Glutamatergic neuron (in vitro differentiated cells): ENCODE measurements around the gene PCNX2. TPM values are rescaled to one million over a fixed set of nuclear protein-coding genes. Genes with fewer than 3 reads are reported as not detected.

Source experiments
- DNase-seq: peaks from one replicate; pipeline ENCODE4 v3.0.0; 2022
- H3K27ac Mint-ChIP-seq: one replicate; pipeline ENCODE4 v1.8.0; 2020; ENCODE audit warnings: mild to moderate bottlenecking, mixed read lengths, inconsistent platforms; ENCODE audit not compliant: unreplicated experiment
- H3K27me3 Mint-ChIP-seq: one replicate; pipeline ENCODE4 v1.8.0; 2020; ENCODE audit warnings: mild to moderate bottlenecking, moderate library complexity, mixed read lengths, inconsistent platforms; ENCODE audit not compliant: unreplicated experiment
- H3K36me3 Mint-ChIP-seq: one replicate; pipeline ENCODE4 v1.8.0; 2020; ENCODE audit warnings: mild to moderate bottlenecking, mixed read lengths, inconsistent platforms; ENCODE audit not compliant: unreplicated experiment
- H3K4me1 Mint-ChIP-seq: one replicate; pipeline ENCODE4 v1.8.0; 2020; ENCODE audit warnings: mild to moderate bottlenecking, low read depth, mixed read lengths, inconsistent platforms; ENCODE audit not compliant: unreplicated experiment
- H3K4me3 Mint-ChIP-seq: one replicate; pipeline ENCODE4 v1.8.0; 2020; ENCODE audit warnings: mild to moderate bottlenecking, mixed read lengths, inconsistent platforms; ENCODE audit not compliant: unreplicated experiment
- H3K9me3 Mint-ChIP-seq: one replicate; pipeline ENCODE4 v1.8.0; 2020; ENCODE audit warnings: mild to moderate bottlenecking, moderate library complexity, mixed read lengths, inconsistent platforms; ENCODE audit not compliant: unreplicated experiment
- CTCF ChIP-seq: fragments of 200-600 bp; sonication (generic); IDR thresholded peaks from one replicate; pipeline ENCODE4 v1.5.0; 2021; ENCODE audit not compliant: partially characterized antibody, unreplicated experiment
- total RNA-seq: library from RNA; stranded (reverse); fragmentation: NEBNext Ultra II Directional; extraction: Animal tissue kit (Norgen Biotek cat#: 25700); gene quantifications from one replicate; pipeline ENCODE4 v1.2.1, GENCODE V29; 2021; ENCODE audit not compliant: unreplicated experiment

PCNX2 gene
- total RNA-seq, 1 donor from 2014 or later, result 44.5 TPM

- peaks cover 20% of the 10 kb centered on the region for H3K36me3 Mint-ChIP-seq
- H3K4me3 Mint-ChIP-seq, result no peak overlapping the region
- H3K27me3 Mint-ChIP-seq, result peaks cover 8% of the 10 kb centered on the region
- H3K27ac Mint-ChIP-seq, result no peak overlapping the region
- DNase-seq, result no peak
- TF ChIP-seq CTCF, result no peak
- H3K9me3 Mint-ChIP-seq, result peaks cover 11% of the 10 kb centered on the region
- peaks cover 4% of the 10 kb centered on the region for H3K4me1 Mint-ChIP-seq
Measured at GRCh38 chr1:232988572-232989040, 306.9 kb downstream of the PCNX2 start.

GRCh38 chr1:232987774-232988140 is 307.8 kb downstream of the PCNX2 start:
- H3K27me3 Mint-ChIP-seq, result peaks cover 8% of the 10 kb centered on the region
- no peak for DNase-seq
- H3K4me1 Mint-ChIP-seq, result peaks cover 4% of the 10 kb centered on the region
- TF ChIP-seq CTCF, result no peak
- H3K9me3 Mint-ChIP-seq, result peaks cover 6% of the 10 kb centered on the region
- no peak overlapping the region for H3K27ac Mint-ChIP-seq
- no peak overlapping the region for H3K4me3 Mint-ChIP-seq
- H3K36me3 Mint-ChIP-seq, result peaks cover 12% of the 10 kb centered on the region

- peaks cover 8% of the 10 kb centered on the region for H3K9me3 Mint-ChIP-seq
Measured at GRCh38 chr1:232987046-232987773, 308.3 kb downstream of the PCNX2 start.

GRCh38 chr1:232986527-232986922 is 309.0 kb downstream of the PCNX2 start:
- no peak for DNase-seq
- H3K4me1 Mint-ChIP-seq, result peaks cover 4% of the 10 kb centered on the region
- H3K27ac Mint-ChIP-seq, result no peak overlapping the region
- peaks cover 2% of the 10 kb centered on the region for H3K27me3 Mint-ChIP-seq
- no peaks in the 10 kb centered on the region for H3K36me3 Mint-ChIP-seq
- H3K4me3 Mint-ChIP-seq, result no peak overlapping the region
- peaks cover 5% of the 10 kb centered on the region for H3K9me3 Mint-ChIP-seq
- no peak for TF ChIP-seq CTCF

More at GRCh38 chr1:232987046-232987773, 308.3 kb downstream of the PCNX2 start:
- peaks cover 6% of the 10 kb centered on the region for H3K36me3 Mint-ChIP-seq
- H3K27ac Mint-ChIP-seq, result no peak overlapping the region
- no peak for DNase-seq
- H3K4me1 Mint-ChIP-seq, result peaks cover 4% of the 10 kb centered on the region
- TF ChIP-seq CTCF, result no peak
- H3K27me3 Mint-ChIP-seq, result peaks cover 4% of the 10 kb centered on the region
- no peak overlapping the region for H3K4me3 Mint-ChIP-seq

- Mint-ChIP-seq H3K4me3 (no peak overlapping the region), H3K27me3 (peaks cover 2% of the 10 kb centered on the region), H3K9me3 (peaks cover 5% of the 10 kb centered on the region), H3K36me3 (no peaks in the 10 kb centered on the region), H3K27ac (no peak overlapping the region), H3K4me1 (peaks cover 7% of the 10 kb centered on the region)
- DNase-seq, result no peak
- TF ChIP-seq CTCF, result no peak
Measured at GRCh38 chr1:232985882-232986526, 309.5 kb downstream of the PCNX2 start.
